Head of caudate nucleus (tissue), 42 donors: ENCODE measurements around the gene ENTREP1.
"Not testable (repeated sequence)": the region's sequence is repeated elsewhere in the genome, so short reads cannot be mapped to it uniquely, and the experiment has no call there.

Source experiments
- DNase-seq, 42 donors: peaks; one replicate each; pipeline versions ENCODE4 v3.0.0 to v3.0.0-alpha.2; 2020 to 2021; ENCODE audit warnings: mixed read lengths in 7 of 42
- intact Hi-C: fragments of 100-400 bp; cut with DNase I; formaldehyde crosslinking; loops from one replicate; pipeline ENCODE4 v1.15.0; 2022

The ENTREP1 gene

DNA sequence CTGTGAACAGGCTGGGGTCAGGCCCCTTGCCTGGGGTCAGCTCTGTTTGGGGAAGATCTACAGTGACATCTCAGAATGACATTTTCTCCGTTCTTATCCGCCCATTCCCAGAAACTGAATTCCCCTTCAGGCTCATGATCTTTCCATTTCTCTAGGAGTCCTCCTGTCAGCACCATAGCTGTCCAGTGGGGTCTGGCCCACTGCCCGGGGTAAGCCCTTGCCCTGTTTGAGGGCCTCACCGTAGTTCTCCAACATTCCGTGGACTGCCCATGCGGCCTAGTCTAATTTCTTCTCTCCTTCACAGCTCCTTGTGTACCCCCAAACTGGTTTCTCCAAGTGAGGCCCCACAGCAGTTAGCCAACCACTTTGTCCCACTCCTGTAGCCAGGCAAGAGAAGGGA, 68.4 kb downstream of the ENTREP1 start:
- intact Hi-C loops = no loop called here
- no peak for DNase-seq

GRCh38 chr9:69395718-69396117, 70.7 kb downstream of the ENTREP1 start:
- DNase-seq = peak in 38 of 42 donors; percentile 14 to 79 (median 50)
- intact Hi-C loops = no loop called here

GRCh38 chr9:69396759-69397158, 71.7 kb downstream of the ENTREP1 start:
- intact Hi-C loops = no loop called here
- no peak for DNase-seq

GRCh38 chr9:69397384-69398214, 72.6 kb downstream of the ENTREP1 start:
- intact Hi-C loops = no loop called here
- peak in 7 of 42 donors; percentile 12 to 66 (median 30) for DNase-seq

DNA sequence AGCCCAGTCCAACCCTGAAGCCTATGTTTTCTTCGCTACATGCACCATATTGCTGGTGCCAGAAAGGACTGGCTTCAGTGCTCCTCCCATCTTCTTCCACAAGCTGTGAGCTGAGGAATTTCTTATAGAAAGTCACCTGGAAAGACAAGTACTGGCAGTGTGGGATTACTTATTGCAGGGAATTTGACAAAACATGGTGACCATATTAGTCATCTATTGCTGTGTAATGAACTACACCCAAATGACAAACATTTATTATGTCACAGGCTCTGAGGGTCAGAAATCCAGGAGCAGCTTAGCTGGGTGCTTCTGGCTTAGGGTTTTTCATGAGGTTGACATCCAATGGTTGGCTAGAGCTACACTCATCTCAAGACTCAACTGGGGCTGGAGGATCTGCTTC, 75.5 kb downstream of the ENTREP1 start:
- DNase-seq = no peak
- intact Hi-C loops = no loop called here

DNA sequence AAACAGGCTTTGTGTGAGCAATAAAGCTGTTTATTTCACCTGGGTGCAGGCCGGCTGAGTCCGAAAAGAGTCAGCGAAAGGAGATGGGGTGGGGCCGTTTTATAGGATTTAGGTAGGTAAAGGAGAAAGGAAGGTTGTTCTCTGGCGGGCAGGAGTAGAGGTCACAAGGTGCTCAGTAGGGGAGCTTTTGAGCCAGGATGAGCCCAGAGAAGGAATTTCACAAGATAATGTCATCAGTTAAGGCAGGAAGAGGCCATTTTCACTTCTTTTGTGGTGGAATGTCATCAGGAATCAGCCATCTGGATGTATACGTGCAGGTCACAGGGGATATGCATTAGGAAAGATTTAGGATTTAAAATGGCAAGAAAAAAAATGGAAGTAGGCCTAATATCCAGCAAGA, 84.9 kb downstream of the ENTREP1 start:
- intact Hi-C loops, DNase-seq: not testable (repeated sequence)

- intact Hi-C loops = no loop called here
- DNase-seq = no peak
These were observed 86.2 kb downstream of the ENTREP1 start for GRCh38 chr9:69411246-69411645.

DNA sequence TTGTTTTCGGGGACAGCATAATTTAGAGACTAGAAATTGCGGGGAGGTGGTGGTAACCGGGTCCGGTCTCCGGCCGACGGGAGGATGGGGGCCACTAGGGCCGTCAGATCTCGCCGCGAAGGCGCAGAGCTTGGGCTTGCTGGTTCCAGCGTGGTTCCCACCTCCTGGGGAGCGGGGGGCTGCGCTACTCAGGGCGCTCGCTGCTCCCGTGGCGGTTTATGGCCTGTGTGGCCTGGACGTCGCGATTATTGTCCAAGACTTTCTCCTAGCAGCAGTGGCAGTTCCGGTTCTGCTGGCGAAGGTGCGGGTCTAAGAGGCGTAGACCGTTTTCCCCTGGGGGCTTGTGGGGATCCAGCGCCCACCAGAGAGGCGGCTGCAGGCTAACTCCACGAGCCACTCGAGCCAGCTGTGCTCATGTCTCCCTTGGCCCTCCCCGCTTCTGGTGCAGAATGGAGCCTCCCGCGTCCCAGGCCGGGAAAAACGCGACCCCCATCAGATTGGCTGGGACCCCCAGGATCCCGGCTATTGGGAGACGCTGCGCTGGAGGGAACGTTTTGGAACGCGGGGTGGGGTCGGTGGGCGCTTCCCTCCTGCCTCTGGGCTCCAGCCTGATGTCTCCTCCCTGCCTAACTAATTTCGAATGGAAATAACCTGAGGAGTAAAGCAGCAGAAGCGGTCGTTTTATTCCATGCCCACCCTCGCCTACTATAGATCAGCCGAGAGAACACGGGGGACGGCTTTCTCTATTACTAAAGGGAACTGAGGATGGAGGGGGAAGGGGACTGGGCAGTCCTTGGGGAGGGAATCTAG, 87.1 kb downstream of the ENTREP1 start:
- intact Hi-C loops = no loop called here
- peak in 1 of 42 donors; percentile 37 for DNase-seq

- DNase-seq = peak in 41 of 42 donors; percentile 40 to 87 (median 66)
- intact Hi-C loops = no loop called here
These were observed 87.7 kb downstream of the ENTREP1 start for GRCh38 chr9:69412741-69413150.

GRCh38 chr9:69420611-69421270, 95.7 kb downstream of the ENTREP1 start:
- DNase-seq = peak in 1 of 42 donors; percentile 22
- intact Hi-C loops = no loop called here

DNA sequence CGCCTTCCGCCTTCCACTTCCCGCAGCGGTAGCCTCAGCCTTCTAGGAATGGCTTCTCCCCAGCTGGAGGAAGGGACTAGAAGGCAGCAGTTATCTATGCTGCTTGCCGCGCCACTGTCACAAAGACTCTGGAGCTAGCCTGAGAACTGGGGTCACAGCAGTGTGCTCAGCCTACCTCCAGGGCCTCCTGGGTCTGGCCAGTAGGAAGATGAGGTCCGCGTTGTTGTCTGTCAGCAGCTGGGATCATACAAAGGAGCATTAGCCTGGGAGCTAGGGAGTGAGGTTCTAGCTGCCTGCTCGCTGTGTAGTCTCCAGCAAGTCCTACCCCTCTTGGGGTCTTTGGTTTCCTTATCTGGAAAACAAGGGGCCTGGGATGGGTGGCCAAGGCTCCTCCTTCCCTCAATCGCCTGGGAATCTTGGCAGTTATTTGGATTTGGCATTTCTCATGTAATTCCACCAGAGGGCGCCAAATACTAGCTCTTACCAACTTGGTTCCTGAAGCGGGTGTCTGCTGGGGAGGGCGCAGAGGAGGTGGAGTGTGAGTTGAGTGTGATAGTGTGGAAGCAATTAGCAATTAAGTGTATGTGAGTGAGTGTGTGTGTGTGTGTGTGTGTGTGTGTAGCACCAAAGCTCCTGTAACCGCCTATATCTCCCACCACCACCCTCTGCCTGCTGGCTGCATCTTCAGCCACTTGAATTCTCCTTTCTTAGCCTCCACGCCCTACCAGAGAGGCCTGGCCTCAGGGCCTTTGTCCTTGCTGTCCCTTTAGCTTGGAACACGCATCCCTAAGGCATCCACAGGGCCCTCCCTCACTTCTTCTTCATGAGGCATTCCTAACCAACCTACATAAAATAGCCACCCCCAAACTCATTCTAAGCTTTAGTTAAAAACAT, 97.1 kb downstream of the ENTREP1 start:
- intact Hi-C loops = loop anchor here (2.0 kb wide), 1 partner anchor 127 kb away; no protein-coding TSS in a partner anchor
- peak; percentile 45 to 92 (median 78) for DNase-seq

DNA sequence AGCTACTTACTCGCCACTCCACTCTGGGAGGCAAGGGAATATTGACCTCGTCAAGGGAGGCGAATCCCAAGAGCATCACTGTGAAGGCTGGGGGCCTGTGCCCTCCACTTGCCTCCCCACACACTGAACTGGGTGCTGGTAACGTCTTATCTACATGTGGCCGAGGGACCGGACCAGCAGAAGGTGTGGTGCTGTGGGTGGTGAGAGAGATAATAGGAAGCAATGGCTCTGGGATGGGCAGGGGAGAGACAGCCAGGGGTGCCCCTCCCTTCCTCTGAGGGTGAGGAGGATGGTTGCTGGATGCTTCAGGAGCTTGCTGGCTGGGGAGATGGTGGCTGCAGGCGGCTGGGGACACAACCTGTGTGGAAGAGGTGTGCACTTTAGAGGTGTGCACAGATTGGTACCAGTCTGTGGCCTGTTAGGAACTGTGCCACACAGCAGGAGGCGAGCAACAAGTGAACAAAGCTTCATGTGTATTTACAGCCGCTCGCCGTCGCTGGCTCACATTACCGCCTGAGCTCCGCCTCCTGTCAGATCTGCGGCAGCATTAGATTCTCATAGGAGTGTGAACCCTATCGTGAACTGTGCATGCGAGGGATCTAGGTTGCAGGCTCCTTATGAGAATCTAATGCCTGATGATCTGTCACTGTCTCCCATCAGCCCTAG, 100.3 kb downstream of the ENTREP1 start:
- DNase-seq = peak in 40 of 42 donors; percentile 39 to 83 (median 62)
- intact Hi-C loops = loop anchor here (5.0 kb wide), 1 partner anchor 452 kb away; no protein-coding TSS in a partner anchor

DNA sequence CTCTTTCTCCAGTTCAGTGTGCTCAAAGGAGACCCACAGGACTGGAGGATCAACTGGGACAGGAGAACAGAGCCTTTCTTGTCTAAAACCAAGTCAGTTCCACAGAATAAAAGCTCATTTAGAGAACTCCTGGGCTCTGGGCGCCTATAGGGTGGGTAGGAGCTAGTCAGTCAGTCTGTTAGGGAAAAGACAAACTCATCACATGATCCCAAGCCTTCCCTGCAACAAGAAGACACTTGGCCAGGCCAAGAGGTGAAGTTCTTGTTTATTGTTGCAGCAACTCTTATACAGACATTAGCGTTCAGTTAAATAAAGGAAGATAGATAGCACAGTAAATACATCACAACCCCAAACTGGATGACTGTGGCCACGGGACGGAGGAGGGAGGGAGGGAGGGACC, 102.3 kb downstream of the ENTREP1 start:
- intact Hi-C loops = loop anchor here (5.0 kb wide), 1 partner anchor 450 kb away; no protein-coding TSS in a partner anchor
- DNase-seq = peak in 24 of 42 donors; percentile 22 to 71 (median 44)

DNA sequence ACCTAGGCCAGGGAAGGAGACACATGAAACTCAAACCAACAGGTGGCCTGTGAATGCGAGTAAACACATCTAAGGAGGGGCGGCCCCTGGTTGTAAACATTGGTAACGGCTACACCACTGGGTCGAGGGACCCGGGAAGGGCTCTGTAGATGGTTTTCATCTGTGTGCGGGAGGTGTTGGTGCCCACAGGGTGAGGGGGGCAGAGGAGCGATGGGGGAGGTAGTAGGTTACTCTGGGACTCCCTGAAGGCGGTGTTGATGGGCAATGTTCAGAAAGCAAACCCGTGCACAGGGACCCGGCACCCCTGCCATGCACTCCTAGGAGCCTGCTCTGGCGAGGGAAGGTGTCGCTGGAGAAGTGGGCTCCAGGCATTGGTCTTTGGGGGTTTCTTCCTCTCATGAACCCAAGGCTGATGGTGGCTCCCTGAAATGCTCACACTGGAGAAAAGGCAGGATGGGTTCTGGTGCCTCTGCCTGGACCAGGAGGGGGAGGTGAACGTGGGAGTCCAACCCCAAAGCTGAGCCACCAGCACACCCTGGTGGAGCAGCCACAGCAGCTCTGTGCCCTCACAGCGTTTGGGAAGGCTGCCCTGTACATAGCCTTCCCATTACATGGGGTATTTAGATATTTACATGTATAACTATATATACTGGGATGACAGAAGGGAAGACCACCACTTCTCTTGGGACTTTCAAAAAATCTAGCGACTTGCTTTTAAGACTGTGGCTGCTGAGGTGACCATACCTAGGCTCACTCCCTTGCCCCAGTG, 103.2 kb downstream of the ENTREP1 start:
- peak in 1 of 42 donors; percentile 15 for DNase-seq
- intact Hi-C loops = loop anchor here (5.0 kb wide), 1 partner anchor 449 kb away; no protein-coding TSS in a partner anchor

- intact Hi-C loops = loop anchor here (5.0 kb wide), 1 partner anchor 448 kb away; no protein-coding TSS in a partner anchor
These were observed 104.3 kb downstream of the ENTREP1 start for GRCh38 chr9:69429281-69429680.

DNA sequence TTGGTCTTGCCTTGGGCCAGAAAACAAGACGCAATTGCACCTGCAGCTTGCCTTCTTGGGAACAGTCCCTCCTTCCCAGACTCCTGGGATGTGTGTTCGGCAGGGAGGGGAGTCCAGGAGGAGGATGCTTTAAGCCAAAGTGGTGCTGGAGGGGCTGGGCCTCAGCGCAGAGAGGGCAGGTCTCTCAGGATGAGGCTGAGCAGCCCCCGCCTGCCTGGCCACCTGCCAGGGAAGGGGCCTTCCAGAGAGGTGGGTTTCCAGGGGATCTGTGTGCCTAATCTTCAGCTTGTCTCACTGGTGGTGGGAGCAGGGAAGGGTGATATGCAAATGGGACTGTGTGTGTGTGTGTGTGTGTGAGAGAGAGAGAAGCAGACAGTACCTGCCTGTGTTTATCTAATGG, 105.2 kb downstream of the ENTREP1 start:
- intact Hi-C loops = no loop called here
- DNase-seq = peak in 1 of 42 donors; percentile 6

More at GRCh38 chr9:69429281-69429680, 104.3 kb downstream of the ENTREP1 start:
- peak in 2 of 42 donors; percentile 10 to 20 for DNase-seq

GRCh38 chr9:69431203-69431602, 106.2 kb downstream of the ENTREP1 start:
- intact Hi-C loops = no loop called here
- DNase-seq = peak in 1 of 42 donors; percentile 7
